ENCODE measurements around the gene PCNX1. TPM values are rescaled to one million over a fixed set of nuclear protein-coding genes. Genes with fewer than 3 reads are reported as not detected.
"Not testable (repeated sequence)": the region's sequence is repeated elsewhere in the genome, so short reads cannot be mapped to it uniquely, and the experiment has no call there.

The PCNX1 gene
- total RNA-seq, 1 experiment from 2014 or later: 48.0 TPM

- not testable (repeated sequence) for H3K56ac ChIP-seq (ENCODE audit: insufficient read length, low read depth, low read length); H2BK15ac ChIP-seq (ENCODE audit: low read depth, low read length); H3K4ac ChIP-seq (ENCODE audit: low read depth, low read length); H2BK12ac ChIP-seq (ENCODE audit: insufficient read length, low read depth, low read length); H3K27ac Mint-ChIP-seq; H3K27me3 ChIP-seq (ENCODE audit: insufficient read depth, low read length); H3K14ac ChIP-seq (ENCODE audit: insufficient read depth, low read length); H3K4me2 ChIP-seq (ENCODE audit: insufficient read depth, insufficient read length, low read length); H4K5ac ChIP-seq (ENCODE audit: insufficient read length, low read depth, low read length); H2AK5ac ChIP-seq (ENCODE audit: insufficient read length, low read length); H3K27ac ChIP-seq (ENCODE audit: insufficient read length, low read depth, low read length); H3K9ac ChIP-seq (ENCODE audit: extremely low read depth, insufficient read length, low read length); H3K4me1 ChIP-seq (ENCODE audit: insufficient read depth, low read length); H3K4me3 Mint-ChIP-seq; H4K91ac ChIP-seq (ENCODE audit: insufficient read length, low read depth, low read length); H4K8ac ChIP-seq (replicated peaks; ENCODE audit: insufficient read length, low read depth, low read length); H3K79me2 ChIP-seq (ENCODE audit: insufficient read depth, low read length); H2BK120ac ChIP-seq (ENCODE audit: low read depth, low read length, poor library complexity, severe bottlenecking); H2BK5ac ChIP-seq (ENCODE audit: insufficient read length, low read length); H3K4me1 Mint-ChIP-seq; H3T11ph ChIP-seq (ENCODE audit: low read length); H4K20me1 ChIP-seq (ENCODE audit: control insufficient read depth, insufficient read depth, insufficient read length); H2AFZ ChIP-seq (ENCODE audit: low read length); H3K27me3 Mint-ChIP-seq (ENCODE audit: low read depth); H3K79me1 ChIP-seq (ENCODE audit: insufficient read depth, low read depth, low read length, poor library complexity, severe bottlenecking); DNase-seq; H3K23ac ChIP-seq (ENCODE audit: insufficient read length, low read depth, low read length); H3K23me2 ChIP-seq (ENCODE audit: insufficient read length, low read depth, low read length, poor library complexity, severe bottlenecking); H3K18ac ChIP-seq (ENCODE audit: insufficient read length, low read depth, low read length); H2BK20ac ChIP-seq (ENCODE audit: low read depth, low read length, poor library complexity, severe bottlenecking)
- Mint-ChIP-seq H3K9me3 (peaks cover 50 to 52% of the 10 kb centered on the region in 2 experiments), H3K36me3 (ENCODE audit: insufficient read depth in 1 of 3, low read depth in 3 of 3) (peaks cover 22 to 40% (median 35%) of the 10 kb centered on the region in 3 experiments)
- no CpG with 5 or more reads among the region's 7 CpGs for WGBS (ENCODE audit: extremely low coverage, insufficient read length, low lambda C conversion rate)
- peaks cover 30% of the 10 kb centered on the region for H3K9me3 ChIP-seq (ENCODE audit: control insufficient read depth, low read depth, low read length)
- TF ChIP-seq, protein P1, sequence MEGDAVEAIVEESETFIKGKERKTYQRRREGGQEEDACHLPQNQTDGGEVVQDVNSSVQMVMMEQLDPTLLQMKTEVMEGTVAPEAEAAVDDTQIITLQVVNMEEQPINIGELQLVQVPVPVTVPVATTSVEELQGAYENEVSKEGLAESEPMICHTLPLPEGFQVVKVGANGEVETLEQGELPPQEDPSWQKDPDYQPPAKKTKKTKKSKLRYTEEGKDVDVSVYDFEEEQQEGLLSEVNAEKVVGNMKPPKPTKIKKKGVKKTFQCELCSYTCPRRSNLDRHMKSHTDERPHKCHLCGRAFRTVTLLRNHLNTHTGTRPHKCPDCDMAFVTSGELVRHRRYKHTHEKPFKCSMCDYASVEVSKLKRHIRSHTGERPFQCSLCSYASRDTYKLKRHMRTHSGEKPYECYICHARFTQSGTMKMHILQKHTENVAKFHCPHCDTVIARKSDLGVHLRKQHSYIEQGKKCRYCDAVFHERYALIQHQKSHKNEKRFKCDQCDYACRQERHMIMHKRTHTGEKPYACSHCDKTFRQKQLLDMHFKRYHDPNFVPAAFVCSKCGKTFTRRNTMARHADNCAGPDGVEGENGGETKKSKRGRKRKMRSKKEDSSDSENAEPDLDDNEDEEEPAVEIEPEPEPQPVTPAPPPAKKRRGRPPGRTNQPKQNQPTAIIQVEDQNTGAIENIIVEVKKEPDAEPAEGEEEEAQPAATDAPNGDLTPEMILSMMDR (conservative IDR thresholded peaks at IDR 0.05): peak; percentile 56
Measured at GRCh38 chr14:71147335-71147734, 240.1 kb downstream of the PCNX1 start.

Data from H9 (cell line).